Spleen (tissue), 7 donors: ENCODE results near the gene KRTAP6-1.

Experiments used
- POLR2A ChIP-seq, 3 donors: fragments of 450-650 bp; IDR thresholded peaks; one replicate each; pipeline ENCODE4 v1.5.1; 2017; ENCODE audit warnings: antibody characterized with exemption in 3 of 3, mild to moderate bottlenecking in 1 of 3
- TF ChIP-seq, protein P1 (sequence below), 11 experiments: fragments of 200-600 bp in 7 of 11; fragments of 450-650 bp in 4 of 11; sonication (generic) in 4 of 11; IDR thresholded peaks in 8 of 11; conservative IDR thresholded peaks in 3 of 11; 1 replicate in 7 of 11; 2 replicates in 4 of 11; pipeline versions ENCODE4 v1.4.0 to v1.8.0; 2016 to 2021; ENCODE audit warnings: antibody characterized with exemption in 11 of 11, inconsistent platforms in 4 of 11, mild to moderate bottlenecking in 1 of 11
- donor health status: DM: no; HTN: no; CAD: no; lungs with moderate emphysema.
- donor health status: DM: no; HTN: no; CAD: no.
- donor health status: DM: no; HTN: no; CAD: no.

DNA sequence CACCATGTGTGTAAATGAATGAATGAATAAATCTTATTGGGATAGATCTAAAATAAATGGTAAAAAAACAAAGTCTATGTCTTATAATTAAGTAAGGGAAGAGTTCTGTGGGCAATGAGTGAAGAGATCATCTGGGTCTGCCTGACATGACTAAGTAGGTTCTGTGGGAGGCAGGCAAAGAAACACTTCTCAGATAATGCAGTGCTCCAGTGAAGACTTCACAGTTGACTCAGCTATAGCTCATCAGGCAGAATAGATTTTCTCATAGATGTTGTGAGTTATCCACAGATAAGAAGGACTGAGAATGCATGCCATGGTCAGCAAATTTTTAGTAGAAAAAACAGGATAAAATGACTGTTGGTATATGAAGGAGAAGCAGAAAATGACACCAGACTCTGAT is 36.0 kb downstream of the KRTAP6-1 start:
- TF ChIP-seq, protein P1, sequence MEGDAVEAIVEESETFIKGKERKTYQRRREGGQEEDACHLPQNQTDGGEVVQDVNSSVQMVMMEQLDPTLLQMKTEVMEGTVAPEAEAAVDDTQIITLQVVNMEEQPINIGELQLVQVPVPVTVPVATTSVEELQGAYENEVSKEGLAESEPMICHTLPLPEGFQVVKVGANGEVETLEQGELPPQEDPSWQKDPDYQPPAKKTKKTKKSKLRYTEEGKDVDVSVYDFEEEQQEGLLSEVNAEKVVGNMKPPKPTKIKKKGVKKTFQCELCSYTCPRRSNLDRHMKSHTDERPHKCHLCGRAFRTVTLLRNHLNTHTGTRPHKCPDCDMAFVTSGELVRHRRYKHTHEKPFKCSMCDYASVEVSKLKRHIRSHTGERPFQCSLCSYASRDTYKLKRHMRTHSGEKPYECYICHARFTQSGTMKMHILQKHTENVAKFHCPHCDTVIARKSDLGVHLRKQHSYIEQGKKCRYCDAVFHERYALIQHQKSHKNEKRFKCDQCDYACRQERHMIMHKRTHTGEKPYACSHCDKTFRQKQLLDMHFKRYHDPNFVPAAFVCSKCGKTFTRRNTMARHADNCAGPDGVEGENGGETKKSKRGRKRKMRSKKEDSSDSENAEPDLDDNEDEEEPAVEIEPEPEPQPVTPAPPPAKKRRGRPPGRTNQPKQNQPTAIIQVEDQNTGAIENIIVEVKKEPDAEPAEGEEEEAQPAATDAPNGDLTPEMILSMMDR (IDR thresholded peaks at IDR 0.05 in 8 of 11, conservative IDR thresholded peaks at IDR 0.05 in 3 of 11), result no peak
- no peak for TF ChIP-seq POLR2A (IDR thresholded peaks at IDR 0.05)
